CD4-positive, alpha-beta T cell treated with Interleukin-6 for 4 hours (primary cell): ENCODE measurements around the gene KRT73.

Source experiments
- DNase-seq: peaks from one replicate; pipeline ENCODE4 v3.0.0-alpha.2; 2020; ENCODE audit warnings: mixed read lengths

Gene KRT73

GRCh38 chr12:52561880-52562449 lies 56.4 kb downstream of the KRT73 start:
- DNase-seq, result no peak

- no peak for DNase-seq
These were observed 58.4 kb downstream of the KRT73 start for GRCh38 chr12:52559979-52560378.

DNA sequence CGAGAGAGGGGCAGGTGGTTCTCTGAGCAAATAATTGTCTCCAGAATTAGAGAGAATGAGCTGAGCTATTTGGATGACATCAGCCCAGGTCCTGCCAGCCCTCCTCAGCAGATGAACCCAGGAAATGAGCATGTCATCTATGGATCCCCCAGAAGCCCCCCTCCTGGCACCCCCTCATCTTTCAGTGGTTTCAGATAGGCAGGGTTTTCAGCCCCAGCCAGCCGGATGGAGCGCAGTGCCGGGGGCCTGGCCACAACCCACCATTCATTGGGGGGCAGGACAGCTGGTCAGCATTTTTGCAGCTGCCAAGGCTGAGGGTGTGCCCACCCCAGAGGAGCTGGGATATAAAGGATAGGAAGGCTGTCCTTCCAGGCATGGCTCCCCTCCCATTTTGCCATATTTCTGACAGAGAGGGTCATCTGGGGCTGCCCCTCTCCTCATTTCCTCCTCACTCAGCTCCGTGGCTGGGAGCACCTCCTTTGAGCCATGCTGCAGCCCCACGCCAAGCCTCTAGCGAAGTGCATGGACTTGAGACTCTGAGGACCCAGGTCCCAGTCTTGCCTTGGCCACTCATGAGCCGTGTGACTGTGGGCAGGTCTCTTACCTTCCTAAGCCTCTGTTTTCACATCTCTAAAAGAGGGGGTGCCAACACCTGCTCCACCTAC lies 59.4 kb downstream of the KRT73 start:
- DNase-seq, result no peak
